Pancreas (tissue), 10 donors: ENCODE measurements around the gene SAA1. TPM values are rescaled to one million over a fixed set of nuclear protein-coding genes. Genes with fewer than 3 reads are reported as not detected.
"Not testable (repeated sequence)": the region's sequence is repeated elsewhere in the genome, so short reads cannot be mapped to it uniquely, and the experiment has no call there.

ENCODE experiments used
- ATAC-seq, 4 donors: fragments of 200-7000 bp; cut with Tn5 transposase; one replicate each; pipeline versions ENCODE4 v1.8.0 to v1.9.1; 2020; ENCODE audit warnings: mild to moderate bottlenecking in 4 of 4, moderate library complexity in 4 of 4
- DNase-seq, 6 donors: peaks; one replicate each; pipeline ENCODE4 v3.0.0-alpha.2; 2020
- FAIRE-seq: peaks from 2 replicates; lab custom pipeline; 2012; peaks lifted over from hg19 to GRCh38; lab: Jason Lieb, UNC
- H3K27ac ChIP-seq, 4 donors: fragments of 200-600 bp; sonication (generic); 1 replicate in 3 of 4; 2 replicates in 1 of 4; pipeline versions ENCODE4 v1.5.0 to v1.8.0; 2020
- H3K27me3 ChIP-seq, 4 donors: fragments of 200-600 bp; one replicate each; pipeline ENCODE4 v1.8.0; 2021
- H3K36me3 ChIP-seq, 3 donors: fragments of 200-600 bp; sonication (generic) in 1 of 3; one replicate each; pipeline versions ENCODE4 v1.5.0 to v1.8.0; 2020 to 2021
- H3K4me1 ChIP-seq, 3 donors: fragments of 200-600 bp; one replicate each; pipeline ENCODE4 v1.8.0; 2021
- H3K4me3 ChIP-seq, 4 donors: fragments of 200-600 bp; sonication (generic) in 2 of 4; one replicate each; pipeline versions ENCODE4 v1.5.0 to v1.8.0; 2020 to 2021
- H3K9me3 ChIP-seq, 4 donors: fragments of 200-600 bp; one replicate each; pipeline ENCODE4 v1.8.0; 2021
- CTCF ChIP-seq, 4 donors: fragments of 200-600 bp; sonication (generic) in 3 of 4; IDR thresholded peaks; one replicate each; pipeline versions ENCODE4 v1.5.0 to v1.8.0; 2021; ENCODE audit warnings: antibody characterized with exemption in 4 of 4
- WGBS, 2 donors: extraction: QIAGEN DNeasy Blood & Tissue Kit; methylation state at CpG; one replicate each; pipeline ENCODE4 v1.1.7; 2013; 5-methylcytosine and 5-hydroxymethylcytosine counted together
- intact Hi-C, 3 donors: fragments of 100-400 bp; cut with DNase I; formaldehyde crosslinking; loops; one replicate each; pipeline versions ENCODE4 v1.11.1 to v1.14.2; 2022
- polyA plus RNA-seq, 2 donors: library from polyadenylated mRNA; stranded (reverse); fragments of 200-250 nt; gene quantifications; one replicate each; pipeline ENCODE4 v1.2.3, GENCODE V29; 2013
- total RNA-seq, 6 donors: library from RNA; stranded (reverse); fragmentation: NEBNext Ultra II Directional in 4 of 6; extraction: Animal tissue kit (Norgen Biotek cat#: 25700) in 4 of 6; gene quantifications; one replicate each; pipeline versions ENCODE4 v1.2.1 to v1.2.4, GENCODE V29; 2021 to 2023
- donor health status: healthy with polysubstance abuse.
- donor health status: DM: no; HTN: no; CAD: no; lungs with moderate emphysema.
- donor health status: DM: no; HTN: no; CAD: no.
- donor health status: control.
- donor health status: control.
- donor health status: Bipolar disorder and iron deficiency.
- donor health status: DM: yes; HTN: yes; CAD: no.
- donor health status: DM: no; HTN: no; CAD: no.
- donor health status: DM: no; HTN: no; CAD: no.
- donor health status: DM: yes; HTN: yes; CAD: no.

SAA1 gene
- total and polyA plus RNA-seq, 8 donors: 0.67 to 77.9 (median 11.3) TPM

GRCh38 chr11:18261721-18262120 is 4.3 kb upstream of the SAA1 start:
- Histone ChIP-seq H3K27me3 (no peaks in the 10 kb centered on the region), H3K4me3 (no peak overlapping the region), H3K4me1 (no peaks in the 10 kb centered on the region), H3K36me3 (no peaks in the 10 kb centered on the region), H3K9me3 (no peaks in the 10 kb centered on the region), H3K27ac (no peak overlapping the region)
- intact Hi-C loops: no loop called here
- no peak for DNase-seq
- no peak for ATAC-seq
- TF ChIP-seq CTCF (IDR thresholded peaks at IDR 0.05): no peak
- WGBS, 2 donors: 91 to 96% methylated on average over 14 of the region's 14 CpGs
- no peak for FAIRE-seq

- ATAC-seq, H3K27ac ChIP-seq, H3K4me1 ChIP-seq, H3K4me3 ChIP-seq, H3K9me3 ChIP-seq, FAIRE-seq, intact Hi-C loops, DNase-seq, H3K27me3 ChIP-seq, H3K36me3 ChIP-seq: not testable (repeated sequence)
- 58 to 64% methylated on average over 8 of the region's 8 CpGs for WGBS, 2 donors
Observed at GRCh38 chr11:18262681-18263350, 3.2 kb upstream of the SAA1 start.

- no peaks in the 10 kb centered on the region for H3K4me1 ChIP-seq
- 59 to 63% methylated on average over 4 of the region's 4 CpGs for WGBS, 2 donors
- H3K4me3 ChIP-seq: no peak overlapping the region
- DNase-seq (no peak), FAIRE-seq (no peak), ATAC-seq (no peak)
- no peak for TF ChIP-seq CTCF (IDR thresholded peaks at IDR 0.05)
- H3K9me3 ChIP-seq: no peaks in the 10 kb centered on the region
- H3K27ac ChIP-seq: no peak overlapping the region
- H3K27me3 ChIP-seq: no peaks in the 10 kb centered on the region
- no peaks in the 10 kb centered on the region for H3K36me3 ChIP-seq
- intact Hi-C loops: no loop called here
Observed at GRCh38 chr11:18264035-18264434, 2.0 kb upstream of the SAA1 start.

GRCh38 chr11:18264677-18265555 is 1.1 kb upstream of the SAA1 start:
- Histone ChIP-seq H3K4me1 (no peaks in the 10 kb centered on the region), H3K4me3 (no peak overlapping the region), H3K9me3 (no peaks in the 10 kb centered on the region), H3K36me3 (no peaks in the 10 kb centered on the region), H3K27me3 (no peaks in the 10 kb centered on the region), H3K27ac (no peak overlapping the region)
- intact Hi-C loops: no loop called here
- no peak for ATAC-seq
- no peak for DNase-seq
- no peak for FAIRE-seq
- TF ChIP-seq CTCF (IDR thresholded peaks at IDR 0.05): no peak
- WGBS, 2 donors: 54 to 72% methylated on average over 1 of the region's 1 CpG

- intact Hi-C loops, H3K4me1 ChIP-seq, H3K27ac ChIP-seq, DNase-seq, FAIRE-seq, H3K36me3 ChIP-seq, H3K27me3 ChIP-seq, H3K4me3 ChIP-seq, H3K9me3 ChIP-seq: not testable (repeated sequence)
- 56 to 65% methylated on average over 5 to 6 of the region's 10 CpGs for WGBS, 2 donors
- ATAC-seq: peak in 3 of 4 donors; percentile 54 to 65 (median 60)
Observed at GRCh38 chr11:18267335-18268133, 1.5 kb downstream of the SAA1 start.

- WGBS, 2 donors: 74 to 83% methylated on average over 2 of the region's 5 CpGs
- intact Hi-C loops, FAIRE-seq: not testable (repeated sequence)
Observed at GRCh38 chr11:18269252-18269651, 3.2 kb downstream of the SAA1 start.

More at GRCh38 chr11:18269252-18269651, 3.2 kb downstream of the SAA1 start:
- not testable (repeated sequence) for H3K27ac ChIP-seq, H3K4me3 ChIP-seq, H3K9me3 ChIP-seq, H3K4me1 ChIP-seq, ATAC-seq, H3K36me3 ChIP-seq, DNase-seq, H3K27me3 ChIP-seq
